AG04450 (cell line): ENCODE measurements around the gene PTPN22. TPM values are rescaled to one million over a fixed set of nuclear protein-coding genes. Genes with fewer than 3 reads are reported as not detected.

ENCODE experiments used
- CTCF ChIA-PET: fragments of 300-600, 350-600 bp; formaldehyde crosslinking; extraction: SDS; loops from one replicate; lab custom pipeline; 2022; ENCODE audit warnings: antibody characterized with exemption, inconsistent platforms; lab: Charles Lee
- POLR2A ChIA-PET: fragments of 350-600 bp; formaldehyde crosslinking; extraction: SDS; loops from one replicate; lab custom pipeline; 2021; ENCODE audit warnings: antibody characterized with exemption, inconsistent platforms; lab: Yijun Ruan, JAX
- DNase-seq: peaks from one replicate; pipeline ENCODE4 v3.0.0-alpha.2; 2011; ENCODE audit warnings: low read depth, low spot score
- H3K27ac ChIP-seq: one replicate; pipeline ENCODE4 v1.5.1; 2012; ENCODE audit warnings: low read depth, low read length, control low read depth
- H3K27me3 ChIP-seq: one replicate; pipeline ENCODE4 v1.6.0; 2012; ENCODE audit warnings: low read length; ENCODE audit not compliant: control insufficient read depth, insufficient read depth
- H3K4me3 ChIP-seq: 2 replicates; pipeline ENCODE4 v1.5.1; 2011; ENCODE audit warnings: mild to moderate bottlenecking, low read depth, low read length, control low read depth
- H3K9me3 ChIP-seq: 2 replicates; pipeline ENCODE4 v1.5.1; 2012; ENCODE audit warnings: low read length; ENCODE audit not compliant: control insufficient read depth, insufficient read depth
- polyA plus RNA-seq: library from polyadenylated mRNA; depleted of rRNA; stranded (reverse); fragments of >200 nt; gene quantifications from 2 replicates; pipeline ENCODE4 v1.2.3, GENCODE V29; 2011
- TF ChIP-seq, protein P1 (sequence below): IDR thresholded peaks from 2 replicates; pipeline ENCODE4 v1.5.1; 2011; ENCODE audit warnings: low read depth, low read length, control low read depth, inconsistent platforms

Gene PTPN22
- polyA plus RNA-seq, 1 experiment = 0.17 TPM

DNA sequence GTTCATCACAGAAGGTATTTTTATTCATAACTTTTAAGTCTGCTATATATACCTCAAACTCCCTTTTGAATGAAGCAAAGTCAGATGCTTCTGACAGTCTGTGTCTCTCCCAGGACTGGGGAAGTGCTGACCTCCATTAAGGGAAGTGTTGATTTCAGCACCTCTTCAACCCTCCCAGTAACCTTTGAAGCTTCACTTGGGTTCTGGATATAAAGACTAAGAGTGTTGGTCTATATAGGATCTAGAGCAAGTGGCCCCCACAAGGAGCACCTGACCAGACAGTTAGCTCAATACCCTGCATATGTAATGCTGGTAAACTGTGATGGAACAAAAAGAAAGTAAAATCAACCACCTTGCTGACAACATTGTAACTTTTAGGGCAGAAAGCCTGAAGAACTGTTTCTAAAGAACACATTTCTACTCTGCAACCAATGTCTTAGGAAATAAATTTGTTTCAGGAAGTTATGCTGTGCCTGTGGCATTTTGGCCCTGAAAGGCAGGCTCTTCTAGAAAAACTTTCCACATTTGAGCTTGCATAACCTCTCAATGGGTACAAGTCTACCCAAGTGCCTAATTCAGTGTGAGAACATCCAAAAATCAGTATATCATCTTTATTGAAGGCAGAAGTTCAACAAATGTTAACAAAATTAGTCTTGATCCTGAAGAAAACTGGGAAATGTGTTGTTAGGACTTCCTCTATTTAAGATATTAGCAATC is 865 bp upstream of the PTPN22 start:
- no peak for DNase-seq
- TF ChIP-seq, protein P1, sequence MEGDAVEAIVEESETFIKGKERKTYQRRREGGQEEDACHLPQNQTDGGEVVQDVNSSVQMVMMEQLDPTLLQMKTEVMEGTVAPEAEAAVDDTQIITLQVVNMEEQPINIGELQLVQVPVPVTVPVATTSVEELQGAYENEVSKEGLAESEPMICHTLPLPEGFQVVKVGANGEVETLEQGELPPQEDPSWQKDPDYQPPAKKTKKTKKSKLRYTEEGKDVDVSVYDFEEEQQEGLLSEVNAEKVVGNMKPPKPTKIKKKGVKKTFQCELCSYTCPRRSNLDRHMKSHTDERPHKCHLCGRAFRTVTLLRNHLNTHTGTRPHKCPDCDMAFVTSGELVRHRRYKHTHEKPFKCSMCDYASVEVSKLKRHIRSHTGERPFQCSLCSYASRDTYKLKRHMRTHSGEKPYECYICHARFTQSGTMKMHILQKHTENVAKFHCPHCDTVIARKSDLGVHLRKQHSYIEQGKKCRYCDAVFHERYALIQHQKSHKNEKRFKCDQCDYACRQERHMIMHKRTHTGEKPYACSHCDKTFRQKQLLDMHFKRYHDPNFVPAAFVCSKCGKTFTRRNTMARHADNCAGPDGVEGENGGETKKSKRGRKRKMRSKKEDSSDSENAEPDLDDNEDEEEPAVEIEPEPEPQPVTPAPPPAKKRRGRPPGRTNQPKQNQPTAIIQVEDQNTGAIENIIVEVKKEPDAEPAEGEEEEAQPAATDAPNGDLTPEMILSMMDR = no peak
- Histone ChIP-seq H3K27me3 (no peaks in the 10 kb centered on the region), H3K4me3 (no peak overlapping the region), H3K27ac (no peak overlapping the region), H3K9me3 (no peaks in the 10 kb centered on the region)
- CTCF ChIA-PET = interaction anchor here (0.7 kb wide), 1 partner anchor 17 kb away, joined by 10 read pairs; no protein-coding TSS in a partner anchor
- POLR2A ChIA-PET = no interaction called here

DNA sequence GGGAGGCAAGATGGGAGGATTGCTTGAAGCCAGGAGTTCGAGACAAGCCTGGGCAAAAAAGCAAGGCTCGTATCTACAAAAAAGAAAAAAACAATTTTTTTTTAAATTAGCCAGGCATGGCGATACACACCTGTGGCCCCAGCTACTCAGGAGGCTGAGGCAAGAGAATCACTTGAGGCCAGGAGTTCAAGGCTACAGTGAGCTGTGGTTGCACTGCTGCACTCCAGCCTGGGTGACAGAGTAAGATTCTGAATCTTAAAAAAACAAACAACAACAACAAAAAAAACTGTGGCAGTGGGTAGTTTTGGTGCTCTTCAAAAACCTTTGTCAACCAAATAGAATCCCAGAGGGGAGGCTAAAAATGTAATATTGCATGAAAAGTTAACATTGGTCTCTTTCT is 734 bp downstream of the PTPN22 start:
- POLR2A ChIA-PET = no interaction called here
- Histone ChIP-seq H3K27me3 (no peaks in the 10 kb centered on the region), H3K9me3 (no peaks in the 10 kb centered on the region), H3K27ac (no peak overlapping the region), H3K4me3 (no peak overlapping the region)
- CTCF ChIA-PET = no interaction called here
- DNase-seq = no peak
- TF ChIP-seq, protein P1 = no peak

DNA sequence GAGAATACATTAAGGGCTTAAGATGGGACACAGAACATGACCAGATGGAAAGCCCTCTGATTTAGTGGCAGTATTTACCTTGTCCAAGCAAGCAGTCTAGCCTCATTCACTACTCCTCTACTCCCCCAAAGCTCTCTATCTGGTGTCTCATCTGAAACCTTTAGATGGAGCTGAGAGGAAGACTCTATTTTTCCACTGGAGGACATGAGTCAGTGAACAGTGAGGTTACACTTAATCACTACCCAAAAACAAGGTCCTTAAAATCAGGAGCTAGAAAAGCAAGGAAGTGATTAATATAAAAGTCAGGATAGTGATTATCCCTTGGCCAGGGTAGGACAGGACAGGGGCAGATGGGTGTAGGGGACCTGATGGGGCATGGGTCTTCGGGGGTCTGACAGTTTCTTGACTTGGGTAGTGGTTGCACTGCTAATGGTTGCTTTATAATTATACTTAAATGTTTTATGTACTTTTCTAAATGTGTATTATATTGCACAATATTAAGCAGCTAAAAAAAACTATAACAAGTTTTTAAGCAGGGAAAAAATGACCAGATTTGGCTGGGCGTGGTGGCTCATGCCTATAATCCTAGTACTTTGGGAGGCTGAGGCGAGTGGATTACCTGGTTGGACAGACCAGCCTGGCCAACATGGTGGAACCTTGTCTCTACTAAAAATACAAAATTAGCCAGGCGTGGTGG is 3.0 kb downstream of the PTPN22 start:
- ChIA-PET CTCF (interaction anchor here (0.7 to 1.0 kb wide), 2 partner anchors 13 to 33 kb away, joined by 3 to 5 read pairs; no protein-coding TSS in a partner anchor), POLR2A (interaction anchor here (0.5 kb wide), 1 partner anchor 1395 kb away, joined by 5 read pairs; no protein-coding TSS in a partner anchor)
- Histone ChIP-seq H3K9me3 (no peaks in the 10 kb centered on the region), H3K27me3 (no peaks in the 10 kb centered on the region), H3K27ac (no peak overlapping the region), H3K4me3 (no peak overlapping the region)
- TF ChIP-seq, protein P1 = no peak
- no peak for DNase-seq

DNA sequence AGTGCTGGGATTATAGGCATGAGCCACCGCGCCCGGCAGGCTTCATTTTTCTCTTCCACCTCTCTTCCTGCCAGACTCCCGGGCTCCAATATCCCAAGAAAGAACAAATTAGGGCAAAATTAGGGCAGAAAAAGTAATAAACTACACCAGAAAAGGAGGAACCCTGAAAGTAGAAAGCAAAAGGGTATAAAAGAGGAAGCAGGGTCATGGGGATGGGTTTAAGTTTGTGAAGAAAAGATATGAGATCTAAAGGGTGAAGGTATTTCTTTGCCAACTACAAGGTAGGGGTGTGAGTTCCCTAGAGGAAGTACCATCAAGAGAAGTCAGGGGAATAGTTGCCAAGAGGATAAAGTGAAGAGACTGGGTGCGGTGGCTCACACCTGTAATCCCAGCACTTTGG is 9.9 kb downstream of the PTPN22 start:
- Histone ChIP-seq H3K4me3 (no peak overlapping the region), H3K27me3 (no peaks in the 10 kb centered on the region), H3K9me3 (no peaks in the 10 kb centered on the region), H3K27ac (no peak overlapping the region)
- POLR2A ChIA-PET = no interaction called here
- CTCF ChIA-PET = no interaction called here
- DNase-seq = no peak
- TF ChIP-seq, protein P1 = no peak

DNA sequence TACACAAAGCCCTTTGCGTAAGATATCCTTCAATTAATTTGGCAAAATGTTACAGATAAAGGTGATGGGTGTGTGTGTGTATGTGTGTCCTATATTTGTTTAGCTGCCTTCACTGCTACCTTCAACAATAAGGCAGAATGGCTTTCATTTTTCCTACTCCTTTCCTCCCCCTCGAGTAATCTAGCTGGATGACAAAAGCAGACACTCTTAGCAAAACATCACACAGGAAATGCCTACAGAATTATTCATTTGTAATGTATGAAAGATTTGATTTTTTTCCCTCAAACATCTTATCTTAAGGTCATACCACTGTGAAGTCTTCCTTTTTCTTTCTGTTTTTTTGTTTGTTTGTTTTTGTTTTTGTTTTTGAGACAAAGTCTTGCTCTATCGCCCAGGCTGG is 10.6 kb downstream of the PTPN22 start:
- TF ChIP-seq, protein P1 = no peak
- Histone ChIP-seq H3K9me3 (no peaks in the 10 kb centered on the region), H3K27me3 (no peaks in the 10 kb centered on the region), H3K4me3 (no peak overlapping the region), H3K27ac (peak overlapping the region; percentile 42)
- DNase-seq = peak; percentile 23
- ChIA-PET CTCF (interaction anchor here (3.4 kb wide), 1 partner anchor 25 kb away, joined by 30 read pairs; no protein-coding TSS in a partner anchor), POLR2A (interaction anchor here (0.6 kb wide), 1 partner anchor 60 kb away, joined by 4 read pairs; no protein-coding TSS in a partner anchor)
